Fibroblast of the conjunctiva (primary cell): Measurements from ENCODE around the gene DNASE1L2.

Experiments used
- DNase-seq: peaks from one replicate; pipeline ENCODE4 v3.0.0-alpha.2; 2010; ENCODE audit warnings: low read depth

Gene DNASE1L2

GRCh38 chr16:2204416-2205103 lies 31.7 kb upstream of the DNASE1L2 start:
- DNase-seq = no peak

- DNase-seq = peak; percentile 63
Observed at GRCh38 chr16:2205104-2205966, 30.9 kb upstream of the DNASE1L2 start, which contains the start of gene MLST8. Gene MLST8, plus strand, starts transcription at chr16:2205454. Its CDS starts 632 bp downstream, at chr16:2206086.

GRCh38 chr16:2205967-2206313 lies 30.3 kb upstream of the DNASE1L2 start:
- peak; percentile 12 for DNase-seq

- no peak for DNase-seq
Observed at GRCh38 chr16:2206420-2206779, 29.8 kb upstream of the DNASE1L2 start.

- DNase-seq = no peak
Observed at GRCh38 chr16:2206780-2207433, 29.3 kb upstream of the DNASE1L2 start.

- no peak for DNase-seq
Observed at GRCh38 chr16:2207872-2208271, 28.4 kb upstream of the DNASE1L2 start.

- no peak for DNase-seq
Observed at GRCh38 chr16:2208308-2208707, 27.9 kb upstream of the DNASE1L2 start.

GRCh38 chr16:2208772-2209171 lies 27.5 kb upstream of the DNASE1L2 start:
- no peak for DNase-seq

- DNase-seq = no peak
Observed at GRCh38 chr16:2209258-2210008, 26.8 kb upstream of the DNASE1L2 start.

- no peak for DNase-seq
Observed at GRCh38 chr16:2210009-2210332, 26.3 kb upstream of the DNASE1L2 start.

- no peak for DNase-seq
Observed at GRCh38 chr16:2210386-2211365, 25.6 kb upstream of the DNASE1L2 start, which contains the start of gene BRICD5. Gene BRICD5, minus strand, starts transcription at chr16:2210863. Its CDS starts 30 bp downstream, at chr16:2210833.

GRCh38 chr16:2211923-2212347 lies 24.3 kb upstream of the DNASE1L2 start:
- no peak for DNase-seq

- DNase-seq = no peak
Observed at GRCh38 chr16:2212362-2213324, 23.6 kb upstream of the DNASE1L2 start.

- no peak for DNase-seq
Observed at GRCh38 chr16:2213817-2214718, 22.2 kb upstream of the DNASE1L2 start.

- DNase-seq = no peak
Observed at GRCh38 chr16:2214719-2214968, 21.6 kb upstream of the DNASE1L2 start, which contains the start of gene PGP. Gene PGP, minus strand, starts transcription at chr16:2214840. Its CDS starts 63 bp downstream, at chr16:2214777.

- no peak for DNase-seq
Observed at GRCh38 chr16:2216330-2216729, 19.9 kb upstream of the DNASE1L2 start.

- peak; percentile 99 for DNase-seq
Observed at GRCh38 chr16:2223221-2223941, 12.9 kb upstream of the DNASE1L2 start, which contains the start of gene E4F1. Gene E4F1, plus strand, starts transcription at chr16:2223591. Its CDS starts 23 bp downstream, at chr16:2223614.

- DNase-seq = peak; percentile 31
Observed at GRCh38 chr16:2223942-2224486, 12.2 kb upstream of the DNASE1L2 start.
